Urinary bladder (tissue), 4 donors: Measurements from ENCODE around the gene KIZ. TPM values are rescaled to one million over a fixed set of nuclear protein-coding genes. Genes with fewer than 3 reads are reported as not detected.

Experiments used
- DNase-seq: peaks from one replicate; pipeline ENCODE4 v3.0.0-alpha.2; 2015; ENCODE audit errors: extremely low spot score
- H3K27ac ChIP-seq: one replicate; pipeline ENCODE4 v1.5.1; 2013; ENCODE audit warnings: low read depth, mild to moderate bottlenecking, moderate library complexity
- H3K36me3 ChIP-seq: one replicate; pipeline ENCODE4 v1.6.1; 2013; ENCODE audit warnings: mild to moderate bottlenecking, moderate library complexity; ENCODE audit not compliant: insufficient read depth
- H3K4me1 ChIP-seq: one replicate; pipeline ENCODE4 v1.6.1; 2013; ENCODE audit warnings: mild to moderate bottlenecking, moderate library complexity; ENCODE audit not compliant: insufficient read depth
- H3K4me3 ChIP-seq: one replicate; pipeline ENCODE4 v1.5.1; 2013; ENCODE audit warnings: low read depth, low read length
- WGBS: extraction: QIAGEN DNeasy Blood & Tissue Kit; methylation state at CpG from one replicate; pipeline ENCODE4 v1.1.7; 2013; 5-methylcytosine and 5-hydroxymethylcytosine counted together
- polyA plus RNA-seq: library from polyadenylated mRNA; stranded (reverse); fragments of 200-250 nt; gene quantifications from one replicate; pipeline ENCODE4 v1.2.3, GENCODE V29; 2013
- total RNA-seq: library from RNA; depleted of rRNA; stranded (reverse); fragments of >200 nt; gene quantifications from one replicate; pipeline ENCODE4 v1.2.3, GENCODE V29; 2014
- donor health status: healthy with polysubstance abuse.
- donor health status: healthy.

Gene KIZ
- total and polyA plus RNA-seq, 2 donors, result 32.9 to 38.1 TPM

- WGBS, result 87% methylated on average over 4 of the region's 4 CpGs
- no peaks in the 10 kb centered on the region for H3K36me3 ChIP-seq
- H3K4me1 ChIP-seq, result no peaks in the 10 kb centered on the region
- no peak overlapping the region for H3K4me3 ChIP-seq
- H3K27ac ChIP-seq, result no peak overlapping the region
- no peak for DNase-seq
Measured at GRCh38 chr20:21224217-21224616, 98.3 kb downstream of the KIZ start.

DNA sequence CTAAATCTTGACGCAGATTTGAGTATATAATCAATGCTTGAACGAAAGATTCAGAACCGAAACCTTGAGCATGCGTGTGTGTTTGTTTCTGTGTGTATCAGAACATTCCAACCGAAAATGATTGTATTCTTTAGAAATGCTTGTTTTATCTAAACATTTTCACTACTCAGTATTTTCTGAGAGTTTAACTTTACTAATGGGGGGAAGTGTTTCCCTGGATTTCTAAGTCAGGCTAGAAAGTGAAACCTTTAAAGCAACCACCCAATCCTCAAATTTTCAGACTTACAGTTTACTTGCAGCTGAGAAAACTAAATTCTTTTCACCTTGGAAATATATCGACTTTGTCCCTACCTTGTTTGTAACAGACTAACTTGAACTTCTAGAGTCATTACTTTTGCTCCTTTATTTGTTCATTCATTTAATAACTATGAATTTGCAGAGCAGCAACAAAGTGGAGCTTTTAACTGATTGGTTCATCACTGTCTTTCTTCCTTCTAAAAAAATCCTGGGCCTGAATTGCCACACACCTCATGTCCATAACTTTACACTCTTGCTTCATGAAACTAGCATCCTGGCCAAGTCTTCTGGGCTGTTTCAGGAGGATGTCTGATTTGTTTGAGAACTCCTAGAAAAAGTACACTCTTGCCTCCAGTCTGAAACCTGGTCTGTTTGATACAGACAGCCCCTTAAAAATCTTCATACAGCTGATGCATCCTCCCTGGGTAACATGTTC, 99.5 kb downstream of the KIZ start:
- no peak overlapping the region for H3K27ac ChIP-seq
- DNase-seq, result no peak

DNA sequence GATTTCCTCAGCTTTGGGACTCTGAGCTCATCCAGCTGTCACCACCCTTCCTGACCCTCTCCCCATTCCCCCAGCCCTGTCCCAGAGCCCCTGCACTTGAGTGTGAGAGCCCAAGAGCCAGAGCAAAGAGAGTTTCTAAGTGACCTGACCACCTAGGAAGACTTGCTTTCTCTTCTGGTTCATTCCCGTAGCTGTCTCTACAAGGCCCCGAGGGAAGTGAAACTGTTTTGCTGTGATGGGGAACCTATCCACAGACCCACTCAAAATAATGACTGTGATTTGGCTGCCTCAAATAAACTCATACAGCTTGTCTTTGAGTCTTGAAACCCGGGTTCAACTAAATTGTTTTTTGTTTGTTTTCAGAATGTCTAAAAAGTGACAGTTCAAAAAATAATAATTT, 102.6 kb downstream of the KIZ start:
- DNase-seq, result no peak
- Histone ChIP-seq H3K4me1 (no peaks in the 10 kb centered on the region), H3K4me3 (no peak overlapping the region), H3K27ac (no peak overlapping the region), H3K36me3 (no peaks in the 10 kb centered on the region)
- 85% methylated on average over 3 of the region's 3 CpGs for WGBS

More for the DNA sequence above, 99.5 kb downstream of the KIZ start:
- 56% methylated on average over 6 of the region's 6 CpGs for WGBS
- no peak overlapping the region for H3K4me3 ChIP-seq
- H3K4me1 ChIP-seq, result no peaks in the 10 kb centered on the region
- H3K36me3 ChIP-seq, result no peaks in the 10 kb centered on the region

DNA sequence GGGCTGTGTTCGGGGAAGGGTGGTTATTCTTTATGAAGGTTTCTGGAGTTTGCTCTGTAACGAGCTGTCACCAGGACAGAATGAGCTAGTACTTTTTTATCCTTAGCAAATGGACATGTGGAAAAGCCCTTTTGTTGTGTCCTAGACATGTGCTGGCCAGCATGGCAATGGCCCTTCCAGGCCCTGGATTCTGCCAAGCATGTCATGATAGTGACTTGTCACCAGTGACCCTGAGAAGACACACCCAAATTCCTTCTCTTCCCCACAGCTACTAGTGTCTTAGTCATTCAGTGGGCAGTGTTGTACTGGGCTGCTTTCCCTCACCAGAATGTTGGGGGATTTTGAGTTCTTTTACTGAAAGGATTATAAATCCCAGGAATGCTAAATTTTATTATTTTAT, 103.3 kb downstream of the KIZ start:
- Histone ChIP-seq H3K4me1 (no peaks in the 10 kb centered on the region), H3K4me3 (no peak overlapping the region), H3K36me3 (no peaks in the 10 kb centered on the region), H3K27ac (no peak overlapping the region)
- no peak for DNase-seq
- 93% methylated on average over 2 of the region's 2 CpGs for WGBS

GRCh38 chr20:21230220-21230619, 104.3 kb downstream of the KIZ start:
- DNase-seq, result no peak
- WGBS, result 97% methylated on average over 3 of the region's 3 CpGs

GRCh38 chr20:21230686-21231085, 104.8 kb downstream of the KIZ start:
- WGBS, result 75% methylated on average over 4 of the region's 4 CpGs
- H3K4me3 ChIP-seq, result no peak overlapping the region
- no peak overlapping the region for H3K27ac ChIP-seq
- DNase-seq, result no peak
- no peaks in the 10 kb centered on the region for H3K36me3 ChIP-seq
- no peaks in the 10 kb centered on the region for H3K4me1 ChIP-seq

More at GRCh38 chr20:21230220-21230619, 104.3 kb downstream of the KIZ start:
- Histone ChIP-seq H3K36me3 (no peaks in the 10 kb centered on the region), H3K4me3 (no peak overlapping the region), H3K27ac (no peak overlapping the region), H3K4me1 (no peaks in the 10 kb centered on the region)

DNA sequence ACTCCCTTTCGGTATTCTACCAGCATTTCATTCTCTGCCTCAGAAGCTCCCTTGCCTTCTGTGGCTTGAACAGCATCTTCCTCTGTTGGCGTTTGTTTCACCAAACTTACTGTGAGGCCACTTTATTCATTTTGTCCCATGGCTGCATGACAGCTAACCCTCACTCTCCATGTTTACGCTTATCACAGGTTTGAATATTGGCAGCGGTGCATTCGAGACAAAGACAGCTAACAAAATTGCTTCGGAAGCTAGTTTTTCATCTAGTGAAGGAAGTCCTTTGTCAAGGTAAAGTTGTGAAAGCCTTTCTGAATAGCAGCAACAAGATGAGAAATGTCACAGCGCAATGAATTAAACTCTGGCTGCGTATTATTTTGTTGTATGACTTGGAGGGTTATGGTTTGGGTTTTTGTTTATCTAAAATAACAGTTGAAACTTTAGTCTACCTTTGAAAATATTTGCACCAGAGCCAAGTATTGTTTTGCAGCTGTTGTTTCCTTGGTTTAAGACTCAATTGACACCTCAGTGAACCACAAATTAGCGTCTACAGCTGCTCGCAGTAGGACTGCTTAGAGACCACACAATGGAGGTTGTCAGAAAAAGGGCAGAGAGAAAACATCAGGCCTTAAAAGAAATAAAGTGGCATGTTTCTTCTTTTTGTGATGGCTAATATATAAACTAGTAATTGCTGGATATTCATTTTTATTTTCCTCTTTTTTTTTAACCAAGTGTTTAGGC, 106.8 kb downstream of the KIZ start:
- Histone ChIP-seq H3K36me3 (no peaks in the 10 kb centered on the region), H3K4me1 (no peaks in the 10 kb centered on the region), H3K4me3 (no peak overlapping the region), H3K27ac (no peak overlapping the region)
- no peak for DNase-seq
- 83% methylated on average over 10 of the region's 10 CpGs for WGBS

- no peaks in the 10 kb centered on the region for H3K4me1 ChIP-seq
- no peaks in the 10 kb centered on the region for H3K36me3 ChIP-seq
- H3K4me3 ChIP-seq, result no peak overlapping the region
- WGBS, result 93% methylated on average over 5 of the region's 5 CpGs
- H3K27ac ChIP-seq, result no peak overlapping the region
- DNase-seq, result no peak
Measured at GRCh38 chr20:21234324-21234723, 108.4 kb downstream of the KIZ start.

GRCh38 chr20:21234806-21235483, 109.1 kb downstream of the KIZ start:
- Histone ChIP-seq H3K36me3 (no peaks in the 10 kb centered on the region), H3K4me3 (no peak overlapping the region), H3K27ac (no peak overlapping the region), H3K4me1 (no peaks in the 10 kb centered on the region)
- WGBS, result 85% methylated on average over 11 of the region's 11 CpGs
- no peak for DNase-seq

DNA sequence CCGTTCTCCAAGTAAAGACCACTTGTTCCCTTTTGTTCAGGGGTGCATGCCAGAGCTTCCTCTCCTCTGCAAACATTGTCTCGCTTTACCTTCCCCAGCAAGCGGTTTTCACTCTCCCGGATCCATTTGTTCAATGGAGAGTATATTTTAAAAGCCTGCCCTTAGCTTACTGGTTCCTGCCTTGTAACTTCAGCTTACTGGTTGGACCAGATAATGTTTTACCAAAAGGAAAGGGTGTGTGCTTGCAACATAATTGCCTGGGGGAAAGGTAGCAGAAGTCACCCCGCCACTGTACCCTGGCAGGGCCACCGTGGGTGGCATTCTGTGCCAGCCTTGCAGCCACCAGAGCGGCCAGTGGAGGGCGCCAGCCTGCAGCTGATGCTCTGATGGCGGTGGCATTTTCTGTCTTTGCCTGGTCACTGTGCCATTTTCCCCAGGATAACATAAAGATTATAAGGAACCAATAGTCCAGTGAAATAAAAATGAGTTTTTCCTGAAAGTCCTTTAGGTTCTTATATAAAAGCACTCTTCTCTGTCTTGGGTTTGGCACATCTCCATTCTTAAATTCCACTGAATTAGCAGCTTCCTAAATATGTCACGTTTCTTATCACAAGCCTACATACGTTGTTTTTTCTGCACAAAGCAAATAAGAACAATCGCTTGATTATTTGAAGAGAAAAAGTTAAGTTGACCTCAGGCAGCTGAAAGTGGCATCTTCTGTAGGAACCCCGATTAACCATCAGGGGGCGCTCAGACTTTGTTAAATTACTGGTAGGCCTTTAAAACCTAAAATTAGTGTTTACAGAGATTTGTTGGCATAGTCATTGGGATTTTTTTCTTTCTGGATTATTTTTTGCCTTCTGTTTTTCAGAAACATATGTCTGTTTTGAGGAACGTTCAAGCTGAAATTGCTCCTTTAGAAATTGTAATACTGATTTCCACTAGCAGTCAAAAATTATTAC, 109.9 kb downstream of the KIZ start:
- H3K4me3 ChIP-seq, result no peak overlapping the region
- 23% methylated on average over 15 of the region's 15 CpGs for WGBS
- no peak overlapping the region for H3K27ac ChIP-seq
- no peaks in the 10 kb centered on the region for H3K36me3 ChIP-seq
- no peak for DNase-seq
- no peaks in the 10 kb centered on the region for H3K4me1 ChIP-seq

GRCh38 chr20:21237956-21238799, 112.3 kb downstream of the KIZ start:
- WGBS, result 87% methylated on average over 10 of the region's 10 CpGs
- Histone ChIP-seq H3K36me3 (no peaks in the 10 kb centered on the region), H3K4me1 (no peaks in the 10 kb centered on the region), H3K4me3 (no peak overlapping the region), H3K27ac (no peak overlapping the region)
- DNase-seq, result no peak

DNA sequence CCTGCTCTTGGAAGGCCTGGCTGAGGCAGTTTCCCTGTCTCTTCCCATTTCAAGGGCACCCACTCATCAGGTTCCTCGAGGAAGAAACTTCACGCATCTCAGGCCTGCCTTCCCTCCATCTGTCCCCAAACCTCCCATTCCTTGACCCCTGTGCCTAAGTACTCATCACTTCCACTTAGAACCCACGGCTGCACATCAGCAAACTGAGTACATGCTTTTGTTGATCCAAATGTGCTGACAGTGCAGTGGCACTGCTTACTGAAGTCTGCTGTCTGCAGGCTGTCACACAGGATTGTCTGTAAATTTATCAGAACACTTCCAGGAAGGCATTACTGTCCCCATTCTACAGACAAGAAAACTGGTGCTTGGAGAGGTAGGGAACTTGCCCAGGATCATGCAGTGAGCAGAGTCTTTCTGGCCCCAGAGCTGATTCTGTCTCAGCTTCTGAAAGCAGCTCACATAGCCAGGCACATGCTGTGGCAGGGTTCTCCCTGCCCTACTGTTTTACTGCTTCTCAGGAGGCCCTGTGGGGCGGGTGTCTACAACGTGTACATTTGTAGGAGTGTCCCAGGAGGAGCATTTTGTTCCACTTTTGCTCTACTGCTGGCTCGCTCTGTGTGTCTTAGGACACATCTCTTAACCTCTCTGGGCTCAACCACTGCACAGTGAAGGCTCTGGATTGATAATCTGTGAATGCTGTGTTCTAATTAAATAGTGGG, 113.1 kb downstream of the KIZ start:
- Histone ChIP-seq H3K27ac (no peak overlapping the region), H3K36me3 (no peaks in the 10 kb centered on the region), H3K4me3 (no peak overlapping the region), H3K4me1 (no peaks in the 10 kb centered on the region)
- no peak for DNase-seq
- WGBS, result 82% methylated on average over 6 of the region's 6 CpGs
